NOMO-1 (cell line): ENCODE data around the gene PTPRG.
"Not testable (repeated sequence)": the region's sequence is repeated elsewhere in the genome, so short reads cannot be mapped to it uniquely, and the experiment has no call there.

Source experiments
- DNase-seq, 2 experiments: peaks; one replicate each; lab custom pipeline; 2025; ENCODE audit not compliant: unreplicated experiment in 2 of 2; lab: John Stamatoyannopoulos, UW

Gene PTPRG

DNA sequence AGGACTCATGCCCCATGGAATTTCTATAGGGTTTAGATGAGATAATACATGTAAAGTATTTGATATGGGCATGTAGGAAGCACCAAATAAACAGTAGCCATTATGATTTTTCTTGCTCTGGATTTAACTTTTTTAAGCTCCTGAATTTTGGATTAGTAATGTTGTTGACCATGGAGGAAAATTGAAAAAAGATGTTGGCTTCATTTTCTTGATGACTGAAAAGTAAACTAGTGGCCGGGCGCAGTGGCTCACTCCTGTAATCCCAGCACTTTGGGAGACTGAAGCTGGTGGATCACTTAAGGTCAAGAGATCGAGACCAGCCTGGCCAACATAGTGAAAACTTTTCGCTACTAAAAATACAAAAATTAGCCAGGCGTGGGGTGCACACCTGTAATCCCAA is 120.3 kb downstream of the PTPRG start:
- DNase-seq, result no peak

GRCh38 chr3:61682671-61683548 is 121.5 kb downstream of the PTPRG start:
- no peak for DNase-seq

DNA sequence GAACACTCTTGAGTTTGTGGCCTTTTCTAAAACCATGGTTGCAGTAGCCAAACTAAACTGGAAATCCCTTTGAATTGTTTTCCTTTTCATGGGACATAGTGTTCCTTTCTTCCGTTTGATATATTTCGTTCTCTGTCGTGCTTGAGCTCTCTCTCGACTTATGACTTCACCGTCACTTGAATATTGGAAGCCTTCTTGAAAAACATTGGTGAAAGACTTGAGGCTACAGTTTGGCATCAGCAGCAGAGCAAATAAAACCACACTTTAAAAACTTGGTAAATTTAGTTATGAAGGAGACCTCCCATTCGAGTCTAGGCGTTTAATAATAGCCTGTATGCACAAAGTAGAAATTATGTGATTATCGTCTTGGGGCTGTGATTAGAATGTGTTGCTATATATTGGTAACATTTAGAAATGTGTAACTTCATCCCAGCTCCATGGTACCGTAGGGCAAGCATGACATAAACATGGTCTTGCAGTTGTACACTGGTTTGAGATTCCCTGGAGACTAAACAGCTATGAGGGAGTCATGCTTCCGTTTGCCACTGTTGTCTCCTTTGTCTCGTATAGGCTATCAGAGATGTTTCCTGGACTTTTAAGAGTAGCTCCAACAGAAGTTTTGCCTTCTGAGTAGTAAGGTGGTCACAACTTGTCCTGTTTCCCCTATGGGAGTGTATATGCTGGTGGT is 122.3 kb downstream of the PTPRG start:
- DNase-seq, result no peak

- no peak for DNase-seq
These were observed 123.0 kb downstream of the PTPRG start for GRCh38 chr3:61684386-61684785.

DNA sequence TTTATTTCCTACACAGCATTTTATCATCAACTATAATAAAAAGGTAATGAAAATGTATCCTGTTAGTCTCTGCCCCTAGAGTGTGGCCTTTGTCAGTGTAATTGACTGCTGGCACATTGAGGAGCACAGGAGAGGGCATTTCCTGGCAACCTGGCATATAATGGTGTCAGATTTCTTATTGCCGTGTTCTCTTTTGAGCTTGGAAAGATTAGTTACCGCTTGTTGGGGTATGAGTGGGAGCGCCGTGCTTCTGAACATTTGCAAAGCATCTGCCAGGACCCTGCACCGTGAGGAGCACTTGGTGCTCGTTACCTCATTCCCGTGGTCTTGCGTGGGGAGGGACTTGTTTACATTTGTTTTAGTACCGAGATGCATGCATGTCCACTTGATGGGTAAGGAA is 124.4 kb downstream of the PTPRG start:
- no peak for DNase-seq

DNA sequence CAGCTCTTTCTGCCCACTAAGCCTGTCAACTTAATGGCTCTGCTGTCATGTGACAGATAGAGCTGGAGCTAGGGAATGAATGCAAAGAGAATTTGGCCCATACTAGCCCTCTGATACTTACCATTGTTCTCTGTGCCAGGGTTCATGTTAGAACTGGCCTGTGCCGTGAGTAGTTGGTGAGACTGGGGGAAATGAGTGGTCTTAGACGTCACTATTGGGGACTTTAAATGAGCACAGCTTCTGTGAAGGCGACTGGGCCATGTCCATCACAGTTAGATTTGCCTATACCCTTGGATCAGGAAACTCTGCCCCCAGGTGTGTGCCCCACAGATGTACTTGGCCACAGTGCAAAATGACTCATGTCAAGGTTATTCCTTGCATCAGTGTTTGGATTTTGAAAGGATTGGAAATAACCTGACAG is 124.9 kb downstream of the PTPRG start:
- DNase-seq, result no peak

DNA sequence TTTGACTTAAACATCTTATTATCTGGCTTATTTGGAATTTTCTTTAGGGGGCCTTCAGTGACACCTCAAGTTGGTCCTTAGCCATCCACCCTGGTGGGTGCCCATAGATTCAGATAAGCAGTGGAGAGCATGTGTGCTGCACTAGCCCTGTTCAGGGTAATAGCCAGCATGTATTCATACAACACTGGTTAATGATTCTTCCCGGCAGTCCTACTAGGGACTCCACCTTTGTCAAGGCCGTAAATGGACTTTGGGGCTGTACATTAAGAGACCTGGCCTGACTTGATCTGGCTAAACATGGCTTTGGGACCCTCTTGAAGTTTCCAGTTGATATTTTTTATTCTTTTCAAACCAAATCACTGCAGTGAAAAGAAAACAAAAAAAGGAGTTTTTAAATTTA is 125.8 kb downstream of the PTPRG start:
- DNase-seq, result no peak

DNA sequence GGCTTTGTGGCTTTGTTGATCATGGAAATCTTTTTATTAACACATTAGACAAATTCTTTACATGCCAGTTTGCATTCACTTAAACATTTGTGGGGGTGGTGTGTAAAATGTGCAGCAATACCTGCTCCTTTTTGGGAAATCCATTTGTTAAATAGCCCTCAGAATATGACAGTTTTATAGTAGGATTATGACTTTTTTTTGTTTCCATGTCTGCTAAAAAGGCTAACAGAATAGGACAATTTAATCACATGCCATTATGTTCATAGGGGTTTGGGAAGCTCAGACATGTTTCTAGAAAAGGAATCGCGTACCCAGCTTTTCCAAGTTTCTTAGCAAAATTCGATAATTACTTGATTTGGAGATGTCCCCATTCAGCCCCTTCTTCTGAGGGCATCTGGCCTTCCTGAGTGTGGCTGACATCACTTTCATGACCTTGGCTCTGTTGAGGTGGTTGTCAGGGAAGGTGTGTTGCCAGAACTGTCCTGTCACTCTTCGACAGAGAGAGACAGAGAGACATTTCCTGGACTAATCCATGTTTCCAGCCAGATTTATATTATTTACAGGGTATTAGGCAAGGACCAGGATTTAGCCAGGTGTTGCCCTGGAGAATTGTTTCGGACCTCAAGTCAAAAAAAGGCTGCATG is 126.4 kb downstream of the PTPRG start:
- DNase-seq, result no peak

DNA sequence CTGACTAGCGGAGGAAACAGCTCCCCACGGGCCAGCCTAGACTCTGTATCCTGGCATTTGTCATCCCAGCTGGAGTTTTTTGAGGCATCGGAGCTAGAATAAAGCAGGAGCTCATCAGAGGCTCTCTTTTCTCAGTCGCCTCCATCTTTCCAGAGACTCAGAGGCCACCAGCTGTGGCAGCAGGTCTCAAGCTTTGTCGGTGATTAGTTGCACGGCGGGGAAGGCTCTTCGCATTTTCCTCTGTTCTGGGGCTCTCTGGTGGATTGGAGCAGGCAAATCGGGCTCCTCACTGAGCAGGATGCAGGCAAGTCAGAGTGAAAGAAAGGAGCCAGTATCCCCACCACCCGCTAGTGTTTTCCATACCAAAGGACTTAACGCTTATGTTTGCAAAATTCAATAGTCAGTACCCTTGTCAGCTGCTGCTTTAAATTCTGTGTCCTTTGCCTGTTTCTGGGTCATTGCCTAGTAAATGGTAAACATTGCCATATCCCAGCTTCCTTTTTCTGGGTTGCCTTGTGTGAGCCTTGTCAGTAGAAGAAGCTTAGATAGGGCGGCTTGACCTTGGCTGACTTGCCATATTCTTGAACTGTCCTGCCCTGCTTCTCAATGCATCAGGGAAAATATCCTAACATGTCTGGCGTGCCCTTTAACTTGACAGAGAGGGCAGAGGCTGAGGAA is 127.1 kb downstream of the PTPRG start:
- no peak for DNase-seq

DNA sequence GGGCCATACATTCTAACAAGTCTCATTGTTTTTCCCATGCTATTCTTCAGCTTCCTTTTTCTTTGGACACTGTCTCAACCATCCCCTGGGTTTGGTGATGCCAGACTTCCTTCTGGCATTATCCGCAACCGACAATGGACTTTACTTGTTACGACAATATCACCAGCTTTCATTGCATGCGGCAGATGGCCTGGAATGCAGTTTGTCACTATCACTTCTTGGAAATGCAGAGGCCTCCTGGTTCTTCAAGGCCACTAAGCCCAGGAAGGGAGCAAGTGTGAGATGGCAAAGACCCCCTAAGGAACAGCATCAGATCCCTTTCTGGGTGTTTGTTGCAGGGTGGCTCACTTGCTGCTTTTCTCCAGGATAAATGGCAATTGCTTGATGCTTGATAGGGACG is 128.6 kb downstream of the PTPRG start:
- no peak for DNase-seq

DNA sequence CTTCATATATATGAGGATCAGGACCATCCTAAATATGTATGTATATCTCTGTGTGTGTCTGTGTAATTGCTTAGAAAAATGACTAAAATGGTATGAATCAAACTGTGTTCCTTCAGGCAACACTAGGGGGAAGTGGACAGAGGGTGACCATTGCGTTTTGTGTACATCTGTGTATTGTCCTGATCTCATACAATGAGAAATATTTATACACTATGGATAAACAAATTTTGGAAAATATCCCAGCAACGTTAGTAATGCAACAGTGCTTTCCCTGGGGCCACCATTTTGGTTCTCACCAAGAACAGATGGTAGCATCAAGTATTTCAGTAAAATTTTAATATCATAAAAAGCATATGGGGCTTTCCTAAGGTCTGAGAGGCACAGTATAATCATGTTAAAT is 130.1 kb downstream of the PTPRG start:
- DNase-seq, result no peak

DNA sequence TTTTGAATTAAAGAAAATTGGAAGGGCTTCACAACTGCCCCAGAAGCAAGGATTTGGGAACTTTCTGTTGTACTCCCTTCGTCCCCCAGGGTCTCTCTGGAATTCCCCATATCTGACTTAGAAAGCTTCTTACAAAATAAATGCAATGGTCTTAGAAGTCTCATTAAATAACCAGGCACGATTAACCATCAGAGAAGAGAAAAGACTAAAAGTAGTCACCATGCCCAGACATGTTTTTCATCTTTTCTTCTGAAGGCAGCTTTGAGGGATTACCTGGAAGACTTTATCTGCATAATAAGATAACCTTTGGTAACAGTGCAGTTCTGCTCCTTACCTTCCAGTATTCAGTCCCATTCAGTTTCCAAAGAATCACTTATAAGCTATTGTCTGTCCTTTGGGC is 135.9 kb downstream of the PTPRG start:
- DNase-seq, result no peak

DNA sequence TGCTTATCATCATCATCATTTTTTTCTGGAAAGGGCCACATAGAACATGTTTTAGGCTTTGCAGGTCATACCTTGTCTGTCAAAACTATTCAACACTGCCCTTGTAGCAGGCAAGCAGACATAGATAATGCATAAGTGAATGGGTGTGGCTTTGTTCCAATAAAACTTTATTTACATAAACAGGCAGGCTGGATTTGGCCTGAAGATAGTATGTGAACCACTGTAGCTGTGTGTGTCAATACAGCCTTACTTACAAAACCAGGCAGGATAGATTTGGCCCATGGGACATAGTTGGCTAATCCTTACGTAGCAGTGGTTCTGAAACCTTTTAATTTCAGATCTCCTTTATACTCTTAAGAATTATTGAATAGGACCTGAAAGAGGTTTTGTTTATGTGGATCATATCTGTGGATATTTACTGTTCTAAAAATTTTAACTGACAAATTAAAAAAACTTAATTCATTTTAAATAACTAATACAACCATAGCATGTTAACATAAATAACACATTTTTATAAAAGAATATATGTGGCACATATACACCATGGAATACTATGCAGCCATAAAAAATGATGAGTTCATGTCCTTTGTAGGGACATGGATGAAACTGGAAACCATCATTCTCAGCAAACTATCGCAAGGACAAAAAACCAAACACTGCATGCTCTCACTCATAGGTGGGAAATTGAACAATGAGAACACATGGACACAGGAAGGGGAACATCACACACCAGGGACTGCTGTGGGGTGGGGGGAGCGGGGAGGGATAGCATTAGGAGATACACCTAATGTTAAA is 137.1 kb downstream of the PTPRG start:
- not testable (repeated sequence) for DNase-seq

- no peak for DNase-seq
These were observed 138.3 kb downstream of the PTPRG start for GRCh38 chr3:61699622-61700021.

DNA sequence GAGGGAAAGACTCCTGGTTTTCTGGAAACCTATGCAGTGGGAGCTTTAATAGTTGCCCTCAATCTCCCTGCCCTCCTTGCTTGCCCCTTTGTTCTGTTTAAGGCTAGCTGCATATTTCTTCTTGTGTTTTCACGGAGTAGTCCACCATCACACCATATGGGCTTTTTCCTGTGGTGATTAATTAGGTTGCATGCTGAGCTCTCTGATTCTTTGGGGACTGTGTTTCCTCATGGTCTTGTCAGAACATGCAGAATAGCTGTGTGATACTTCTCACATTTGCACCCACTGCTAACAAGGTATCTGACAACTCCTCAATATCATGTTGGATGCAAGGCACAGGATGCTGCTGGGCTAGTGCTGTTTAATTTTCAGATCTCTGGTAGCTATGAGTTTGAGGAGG is 139.6 kb downstream of the PTPRG start:
- no peak for DNase-seq

- DNase-seq, result no peak
These were observed 141.1 kb downstream of the PTPRG start for GRCh38 chr3:61702453-61702852.

DNA sequence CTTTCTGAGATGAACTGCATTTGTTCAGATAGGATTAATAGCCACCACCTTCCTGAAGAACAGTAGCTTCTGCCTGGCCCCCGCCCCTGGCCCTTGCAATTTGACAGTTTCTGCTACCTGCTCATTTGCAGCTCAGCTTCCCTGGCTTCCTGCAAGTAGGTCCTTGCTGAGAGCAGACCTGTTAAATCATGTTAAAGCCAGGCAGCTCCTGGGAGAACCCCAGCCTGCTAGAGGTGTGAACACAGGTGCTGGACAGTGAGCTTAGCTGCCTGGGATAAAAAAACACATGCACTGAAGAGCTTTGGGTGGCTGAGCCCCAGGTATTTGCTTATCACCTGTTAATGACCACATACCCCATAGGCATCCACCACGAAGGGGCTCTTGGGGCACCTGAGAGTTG is 143.4 kb downstream of the PTPRG start:
- DNase-seq, result no peak

DNA sequence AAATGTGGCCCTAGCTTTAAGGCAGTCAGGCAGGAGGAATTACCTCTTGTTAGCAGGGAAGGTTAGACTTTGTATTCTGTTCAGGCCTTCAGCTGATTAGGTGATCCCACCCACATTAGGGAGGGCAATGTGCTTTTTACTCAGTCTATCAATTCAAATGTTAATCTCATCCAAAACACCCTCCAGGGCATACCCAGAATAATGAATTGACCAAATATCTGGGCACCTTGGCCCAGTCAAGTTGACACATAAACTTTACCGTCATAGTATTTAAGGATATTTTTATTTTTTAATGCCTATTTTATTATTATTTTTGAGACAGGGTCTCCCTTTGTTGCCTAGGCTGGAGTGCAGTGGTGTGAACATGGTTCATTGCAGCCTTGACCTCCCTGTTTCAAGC is 146.1 kb downstream of the PTPRG start:
- DNase-seq, result no peak

- not testable (repeated sequence) for DNase-seq
These were observed 149.5 kb downstream of the PTPRG start for GRCh38 chr3:61710920-61711319.

DNA sequence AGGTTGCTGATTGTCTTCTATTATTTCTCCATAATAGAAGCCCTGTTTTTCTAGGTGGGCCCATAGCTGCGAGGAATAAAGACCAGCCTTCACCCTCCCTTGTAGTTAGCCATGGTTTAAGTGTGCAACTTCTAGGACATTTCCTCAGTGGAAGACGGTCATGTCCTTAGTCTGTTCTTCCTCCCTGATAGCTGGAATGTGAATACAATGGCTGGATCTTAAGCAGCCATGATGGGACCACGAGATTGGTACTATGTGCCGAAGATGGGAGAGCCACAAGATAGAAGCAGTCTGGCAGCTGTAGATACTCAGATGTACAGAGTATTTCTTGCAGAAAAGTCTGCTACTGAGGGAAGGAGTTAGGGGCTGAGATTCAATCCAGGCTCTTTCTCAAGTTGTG is 152.9 kb downstream of the PTPRG start:
- no peak for DNase-seq
